MM.1S (cell line): ENCODE measurements around the gene RNF126.

Experiments
- EZH2phosphoT487 ChIP-seq: fragments of 300-600 bp; sonication (generic); IDR thresholded peaks from 2 replicates; pipeline ENCODE4 v1.6.1; 2018; ENCODE audit warnings: antibody characterized with exemption, low read length
- TF ChIP-seq, protein P1 (sequence below): fragments of 300-600 bp; sonication (generic); IDR thresholded peaks from 2 replicates; pipeline ENCODE4 v1.5.1; 2016; ENCODE audit warnings: antibody characterized with exemption, low read length, mixed read lengths

DNA sequence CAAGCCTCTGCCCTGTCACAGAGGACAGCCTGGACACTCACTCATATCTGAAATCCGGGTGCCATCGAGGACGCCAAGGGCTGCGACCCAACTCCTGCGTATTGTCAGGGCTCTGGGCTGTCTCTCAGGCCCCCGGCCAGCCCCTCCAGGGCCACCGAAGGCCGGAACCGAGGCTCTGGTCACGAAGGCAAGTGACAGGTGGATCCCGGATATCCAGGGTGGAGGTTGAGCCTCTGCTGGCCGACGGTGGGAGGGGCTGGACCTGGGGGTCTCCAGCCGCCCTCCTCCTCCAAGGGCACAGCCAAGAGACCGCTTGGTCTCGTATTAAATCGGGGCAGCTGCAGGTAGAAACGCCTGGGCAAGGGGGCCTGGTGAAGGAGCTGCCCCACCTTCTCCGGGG is 5.4 kb downstream of the RNF126 start:
- TF ChIP-seq, protein P1, sequence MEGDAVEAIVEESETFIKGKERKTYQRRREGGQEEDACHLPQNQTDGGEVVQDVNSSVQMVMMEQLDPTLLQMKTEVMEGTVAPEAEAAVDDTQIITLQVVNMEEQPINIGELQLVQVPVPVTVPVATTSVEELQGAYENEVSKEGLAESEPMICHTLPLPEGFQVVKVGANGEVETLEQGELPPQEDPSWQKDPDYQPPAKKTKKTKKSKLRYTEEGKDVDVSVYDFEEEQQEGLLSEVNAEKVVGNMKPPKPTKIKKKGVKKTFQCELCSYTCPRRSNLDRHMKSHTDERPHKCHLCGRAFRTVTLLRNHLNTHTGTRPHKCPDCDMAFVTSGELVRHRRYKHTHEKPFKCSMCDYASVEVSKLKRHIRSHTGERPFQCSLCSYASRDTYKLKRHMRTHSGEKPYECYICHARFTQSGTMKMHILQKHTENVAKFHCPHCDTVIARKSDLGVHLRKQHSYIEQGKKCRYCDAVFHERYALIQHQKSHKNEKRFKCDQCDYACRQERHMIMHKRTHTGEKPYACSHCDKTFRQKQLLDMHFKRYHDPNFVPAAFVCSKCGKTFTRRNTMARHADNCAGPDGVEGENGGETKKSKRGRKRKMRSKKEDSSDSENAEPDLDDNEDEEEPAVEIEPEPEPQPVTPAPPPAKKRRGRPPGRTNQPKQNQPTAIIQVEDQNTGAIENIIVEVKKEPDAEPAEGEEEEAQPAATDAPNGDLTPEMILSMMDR = no peak
- no peak for TF ChIP-seq EZH2phosphoT487
